HG03521 (cell line): Measurements from ENCODE around the gene SLC29A3.
A peak's percentile ranks its signal among the peaks of the same experiment; 100 is the strongest.

Experiments used
- ATAC-seq: cut with Tn5 transposase; IDR thresholded peaks from one replicate; pipeline ENCODE4 v1.9.1; 2021; ENCODE audit warnings: mild to moderate bottlenecking, moderate library complexity; ENCODE audit not compliant: unreplicated experiment

SLC29A3 gene

DNA sequence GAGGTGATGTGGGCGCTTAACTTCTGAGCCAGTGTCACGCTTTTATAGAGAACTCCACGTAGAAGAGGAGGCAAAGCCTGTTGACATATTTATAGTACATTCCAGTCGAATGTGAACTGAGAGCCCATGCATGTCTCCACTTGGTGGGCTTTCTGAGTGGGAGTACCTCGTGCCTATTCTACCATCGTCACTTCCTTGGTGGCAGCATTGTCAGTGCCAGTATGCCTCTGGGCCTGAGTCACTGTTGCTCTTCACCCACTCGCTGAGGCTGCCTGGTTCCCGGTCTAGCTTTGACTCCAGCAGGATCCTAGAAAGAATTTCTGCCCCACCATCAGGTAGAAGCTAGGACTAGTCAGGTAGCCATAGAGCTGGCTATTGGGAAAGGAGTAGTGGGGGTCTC, 47.6 kb downstream of the SLC29A3 start:
- ATAC-seq = no peak

DNA sequence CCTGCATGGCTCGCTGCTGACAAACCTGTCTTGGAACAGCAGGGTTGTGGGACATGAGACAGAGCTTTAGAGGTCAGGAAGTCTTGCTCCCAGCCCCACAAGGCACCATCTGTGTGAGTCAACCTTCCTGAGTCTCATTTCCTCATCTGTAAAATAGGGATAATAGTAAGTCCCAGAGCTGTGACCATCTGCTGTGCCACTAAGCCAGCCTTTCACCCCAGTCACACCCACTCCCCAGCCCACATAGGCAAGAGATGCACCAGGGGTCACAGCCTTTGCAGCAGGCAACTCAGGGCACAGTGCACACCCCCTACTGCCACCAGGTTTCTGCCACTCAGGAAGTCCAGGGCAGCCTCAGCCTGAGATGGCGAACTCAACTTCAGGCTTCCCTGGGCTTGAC, 48.2 kb downstream of the SLC29A3 start:
- no peak for ATAC-seq

DNA sequence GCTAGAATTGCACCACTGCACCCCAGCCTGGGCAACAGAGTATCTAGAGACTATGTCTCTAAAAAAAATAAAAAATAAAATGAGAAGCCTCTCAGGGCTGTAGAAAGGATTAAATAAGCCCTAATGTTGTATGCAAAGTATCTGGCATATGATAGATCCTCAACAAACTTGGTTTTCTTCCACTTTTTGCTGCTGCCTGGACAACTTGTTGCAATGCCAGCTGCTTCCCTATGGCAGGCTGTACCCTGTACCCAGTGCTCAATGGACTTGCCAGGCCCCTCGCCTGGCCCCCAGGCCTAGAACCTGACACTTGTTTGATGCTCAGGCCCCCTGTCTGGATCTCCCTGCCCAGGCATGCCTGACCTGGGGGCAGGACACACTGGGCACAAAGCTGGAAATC, 49.1 kb downstream of the SLC29A3 start:
- no peak for ATAC-seq

DNA sequence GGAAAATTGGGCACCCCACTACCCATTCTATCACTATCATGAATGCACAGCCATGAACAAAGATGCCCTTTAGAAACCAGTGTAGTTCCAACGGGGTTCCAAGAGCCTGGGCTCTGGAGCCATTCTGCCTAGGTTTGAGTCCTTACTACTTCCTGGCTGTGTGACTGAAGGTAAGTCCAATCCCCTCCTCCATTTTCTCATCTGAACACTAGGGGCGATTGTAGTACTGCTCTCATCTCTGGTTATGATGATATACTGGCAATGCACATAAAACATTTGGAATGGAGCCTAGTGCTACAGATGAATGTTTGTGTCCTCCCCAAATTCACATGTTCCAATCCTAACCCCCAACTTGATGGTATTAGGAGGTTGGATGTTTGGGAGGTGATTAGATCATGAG, 49.6 kb downstream of the SLC29A3 start:
- no peak for ATAC-seq

DNA sequence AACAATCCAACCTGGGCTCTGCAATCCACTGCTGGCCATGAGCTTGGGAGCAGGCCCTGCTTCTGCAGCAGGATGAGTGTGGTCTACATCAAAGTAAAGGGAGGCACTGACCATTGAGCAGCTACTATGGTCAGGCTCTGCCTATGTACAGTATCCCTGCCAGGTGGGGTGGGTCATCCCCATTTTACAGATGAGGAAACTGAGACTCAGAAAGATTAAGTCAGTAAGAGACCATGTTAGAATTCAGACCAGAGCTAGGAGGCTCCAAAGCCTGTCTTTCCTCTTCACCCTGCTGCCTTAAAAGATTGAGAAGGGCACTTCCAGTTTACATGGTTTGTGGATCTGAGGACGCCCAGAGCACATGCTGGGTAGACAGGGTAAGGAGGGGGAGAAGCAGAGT, 50.5 kb downstream of the SLC29A3 start:
- ATAC-seq = no peak

DNA sequence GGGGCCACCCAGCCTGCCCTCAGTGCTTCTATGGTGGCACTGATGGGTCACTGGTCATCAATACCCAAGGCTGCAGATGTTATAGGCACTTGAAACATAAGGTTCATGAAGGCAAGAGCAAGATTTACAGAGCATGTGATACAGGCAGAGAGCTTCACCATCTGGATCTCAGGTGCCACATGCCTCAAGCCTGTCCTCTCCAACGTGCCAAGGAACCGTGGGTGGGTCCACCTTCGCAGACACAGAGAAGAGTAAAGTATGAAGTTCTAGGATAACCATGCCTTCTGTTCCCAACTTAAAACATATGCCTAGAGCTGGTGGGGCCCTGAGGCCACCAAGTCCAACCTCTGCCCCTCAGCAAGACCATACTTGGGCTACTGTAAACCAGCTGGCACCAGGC, 51.0 kb downstream of the SLC29A3 start:
- ATAC-seq = no peak

DNA sequence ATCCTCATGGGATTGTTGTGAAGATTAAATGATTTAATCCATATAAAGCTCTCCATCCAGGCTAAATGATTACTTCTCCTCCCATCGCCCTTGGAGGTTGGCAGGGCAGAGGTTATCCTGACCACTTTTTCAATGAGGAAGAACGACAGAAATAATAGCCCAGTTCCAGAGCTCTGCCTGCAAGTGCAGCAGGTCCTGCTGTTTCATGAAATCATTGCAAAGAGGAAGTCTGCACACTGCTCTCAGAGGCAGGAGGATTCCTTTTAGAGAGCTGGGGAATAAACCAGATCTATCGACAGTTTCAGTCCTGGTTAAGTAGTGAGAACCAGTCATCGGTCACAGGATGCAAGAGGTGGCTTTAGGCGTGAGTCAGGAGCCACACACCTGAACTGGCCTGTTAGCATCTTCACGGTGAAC, 52.7 kb downstream of the SLC29A3 start:
- ATAC-seq = no peak

DNA sequence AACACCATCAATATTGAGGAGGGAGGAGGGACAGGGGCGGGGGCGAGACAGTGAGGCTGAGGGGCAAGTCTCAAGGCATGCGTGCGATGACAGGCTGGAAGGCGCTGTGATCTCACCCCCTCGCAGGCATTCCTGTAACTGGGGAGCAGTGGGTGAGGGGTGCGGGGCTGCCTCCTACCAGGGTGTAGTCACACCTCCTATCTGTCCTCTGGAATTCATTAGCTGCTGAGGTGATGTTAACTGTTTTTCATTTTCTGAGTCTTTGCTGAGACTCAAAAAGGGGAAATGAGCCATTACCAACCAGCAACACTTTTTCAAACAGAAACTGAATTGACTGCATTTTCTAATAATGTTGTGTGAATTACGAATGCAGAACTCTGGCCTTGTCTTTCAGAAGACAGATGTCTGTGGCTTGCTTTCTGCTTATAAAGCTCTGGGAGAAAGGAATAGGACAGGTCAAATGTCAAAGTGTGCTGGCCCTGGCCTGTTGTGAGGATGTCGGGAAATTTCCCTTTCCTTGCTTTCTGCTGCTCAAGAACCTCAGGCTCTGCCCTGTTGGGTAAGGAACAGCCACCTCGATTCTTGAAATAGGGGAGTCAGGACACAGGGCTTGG, 53.9 kb downstream of the SLC29A3 start:
- peak; percentile 46 for ATAC-seq

DNA sequence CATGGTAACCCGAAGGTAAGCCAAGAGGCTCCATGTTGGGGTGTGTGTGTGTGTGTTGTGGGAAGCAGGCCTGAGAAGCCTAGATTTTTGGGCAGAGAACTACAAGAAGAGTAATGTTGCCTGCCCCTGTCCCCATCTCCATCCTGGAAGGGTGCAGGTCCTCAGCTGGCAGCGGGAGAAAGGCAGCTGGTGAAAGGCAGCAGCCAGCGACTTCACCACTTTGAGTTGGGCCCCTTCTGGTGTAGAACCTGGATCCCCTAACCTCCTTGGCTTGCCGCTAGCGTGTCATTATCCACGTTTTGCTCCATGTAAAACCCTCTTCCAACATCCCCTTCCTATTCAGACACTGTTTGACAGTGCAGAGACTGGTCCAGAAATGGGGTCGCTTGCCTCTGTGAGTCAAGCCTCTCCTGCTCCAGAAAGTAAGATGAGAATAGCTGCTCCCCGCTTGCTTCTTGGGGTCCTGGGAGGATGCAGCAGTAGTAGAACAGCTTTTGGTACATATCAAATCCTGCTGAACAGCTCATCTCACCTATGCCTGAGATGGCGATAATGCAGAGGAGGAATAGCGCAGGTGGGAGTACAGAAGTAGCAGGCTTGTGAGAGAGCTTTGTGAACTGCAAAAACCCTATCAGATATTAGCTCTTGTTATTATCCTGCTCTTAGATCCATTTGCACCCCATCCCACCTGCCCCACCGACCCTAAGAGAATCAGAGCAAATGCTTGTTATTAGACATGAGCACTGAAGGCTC, 55.6 kb downstream of the SLC29A3 start:
- no peak for ATAC-seq

DNA sequence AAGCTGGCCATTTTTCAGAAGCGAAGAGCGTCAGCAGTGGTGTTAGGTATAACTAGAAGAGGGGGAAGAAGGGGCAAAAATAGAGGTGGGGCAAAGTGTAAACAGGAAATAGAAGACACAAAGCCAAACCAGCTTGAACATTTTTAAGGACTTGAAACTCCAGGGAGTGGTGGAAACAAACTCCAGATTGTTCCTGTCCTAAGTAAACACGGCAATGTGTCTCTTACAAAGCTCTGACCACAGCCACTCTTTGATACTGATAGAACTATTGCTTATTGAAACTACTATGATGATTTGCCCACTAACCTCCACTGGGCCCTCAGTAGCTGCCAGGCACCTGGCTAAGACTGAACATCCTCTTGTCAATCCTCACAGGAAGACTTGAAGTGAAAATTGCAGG, 56.9 kb downstream of the SLC29A3 start:
- no peak for ATAC-seq

DNA sequence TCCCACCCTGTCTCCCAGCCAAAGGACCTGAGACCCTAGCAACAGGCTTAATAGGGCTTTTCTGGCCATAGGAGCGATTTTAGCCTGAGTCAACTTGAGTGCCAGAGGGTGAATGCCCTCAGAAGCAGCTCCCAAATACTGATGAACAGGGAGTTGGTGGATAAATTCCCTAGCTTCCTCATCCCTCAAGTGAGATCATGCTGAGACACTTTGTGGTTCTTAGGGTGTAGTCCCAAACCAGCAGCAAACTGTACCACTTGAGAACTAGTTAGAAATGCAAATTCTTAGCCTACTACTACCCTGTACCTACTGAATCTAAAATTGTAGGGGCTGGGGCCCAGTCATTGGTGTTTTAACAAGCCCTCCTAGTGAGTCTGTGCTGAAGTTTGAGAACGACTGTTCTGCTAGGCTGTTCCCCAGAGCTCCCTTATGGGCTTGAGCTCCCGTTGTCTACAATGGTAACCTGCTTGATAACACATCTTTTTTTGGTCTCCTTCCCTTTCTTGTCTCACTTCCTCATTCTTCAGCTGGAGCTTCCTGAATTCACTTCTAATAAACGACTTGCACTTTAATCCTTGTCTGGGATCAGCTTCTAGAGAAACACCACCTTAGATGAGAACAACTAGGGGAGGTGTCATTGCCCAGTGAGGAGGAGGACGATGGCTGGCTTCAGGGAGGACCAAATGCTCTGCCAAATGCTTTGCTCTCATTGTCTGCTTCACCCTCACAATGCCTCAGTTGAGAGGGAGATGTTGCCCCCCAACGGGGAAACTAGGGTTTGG, 59.5 kb downstream of the SLC29A3 start:
- no peak for ATAC-seq

DNA sequence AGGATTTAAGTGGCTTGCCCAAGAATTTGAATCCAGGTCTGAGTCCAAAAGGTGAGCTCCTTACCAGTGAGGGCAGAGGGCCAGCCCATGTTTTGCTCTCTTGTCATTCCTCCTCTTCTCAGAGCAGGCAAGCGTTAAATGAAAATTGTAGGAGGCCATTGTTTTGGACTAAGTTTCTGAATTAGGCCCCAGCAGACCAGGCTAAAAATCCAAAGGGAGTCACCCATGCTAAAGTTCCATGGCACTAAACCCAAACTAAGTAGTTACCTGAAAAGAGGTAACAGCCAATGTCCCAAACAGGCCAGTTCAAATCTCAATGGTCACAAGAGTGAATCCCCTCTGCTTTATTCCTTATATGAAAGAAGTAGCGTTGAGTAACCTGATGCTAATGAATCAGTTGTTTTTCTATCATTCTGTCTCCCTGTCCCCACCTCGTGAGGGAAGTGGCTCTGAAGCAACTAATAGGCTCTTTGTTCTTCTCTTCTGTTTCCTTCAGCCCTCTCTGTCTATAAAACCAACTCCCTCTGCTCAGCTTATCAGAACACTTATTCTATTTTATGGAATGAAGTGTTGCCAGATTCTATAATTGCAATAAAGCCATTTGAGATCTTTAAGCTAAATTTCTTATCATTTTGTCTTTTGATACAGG, 60.2 kb downstream of the SLC29A3 start:
- no peak for ATAC-seq

DNA sequence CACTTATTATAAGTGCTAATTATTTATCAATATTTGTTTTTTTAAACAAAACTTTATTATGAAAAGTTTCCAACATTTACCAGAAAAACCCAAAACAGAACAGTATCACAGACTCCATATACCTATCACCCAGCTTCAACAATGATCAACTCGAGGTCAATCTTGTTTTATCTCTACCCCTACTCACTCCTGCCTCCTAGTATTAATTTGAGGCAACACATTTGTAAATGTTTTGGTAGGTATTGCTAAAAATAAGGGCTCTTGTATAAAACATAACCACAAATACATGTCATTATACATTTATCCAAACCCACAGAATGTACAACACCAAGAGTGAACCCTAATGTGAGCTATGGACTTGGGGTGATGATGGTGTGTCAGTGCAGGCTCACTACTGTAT, 61.8 kb downstream of the SLC29A3 start:
- no peak for ATAC-seq

DNA sequence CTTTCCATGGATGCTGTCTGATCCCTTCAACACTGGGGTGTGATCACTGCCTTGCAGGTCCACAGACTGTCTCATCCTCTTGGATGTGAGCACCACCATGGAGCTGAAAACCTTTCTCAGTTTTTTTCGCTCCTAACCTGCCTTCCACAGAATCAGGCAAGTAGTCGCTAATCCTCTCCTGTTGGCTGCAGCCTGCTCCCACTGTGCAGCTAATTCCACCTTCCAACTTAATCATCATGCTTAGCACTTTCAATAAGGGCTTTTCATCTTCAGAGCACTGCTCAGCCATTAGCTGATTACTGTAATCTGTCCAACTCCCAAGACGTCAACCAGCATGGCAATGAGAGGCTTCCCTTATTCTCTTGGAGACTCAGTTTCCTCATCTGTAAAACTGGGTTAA, 62.6 kb downstream of the SLC29A3 start:
- ATAC-seq = no peak

DNA sequence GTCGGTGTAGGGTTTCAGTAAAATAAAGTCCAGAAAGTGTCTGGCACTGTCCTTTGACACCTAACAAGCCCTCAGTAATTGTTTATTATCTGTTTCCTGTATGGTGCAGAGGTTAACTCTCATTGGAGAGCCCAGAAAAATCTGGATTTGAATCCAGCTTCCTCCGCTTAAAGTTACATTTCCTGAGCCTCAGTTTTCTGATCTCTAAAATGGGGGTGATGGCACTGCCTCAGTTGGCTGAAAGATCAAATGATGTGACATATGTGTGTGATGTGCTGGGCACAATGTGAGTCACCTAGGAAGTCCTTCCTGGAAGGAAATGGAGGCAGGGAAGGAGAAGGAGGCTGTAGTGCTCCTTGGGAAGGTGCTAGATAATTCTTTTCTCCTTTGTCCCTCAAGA, 63.0 kb downstream of the SLC29A3 start:
- ATAC-seq = no peak

DNA sequence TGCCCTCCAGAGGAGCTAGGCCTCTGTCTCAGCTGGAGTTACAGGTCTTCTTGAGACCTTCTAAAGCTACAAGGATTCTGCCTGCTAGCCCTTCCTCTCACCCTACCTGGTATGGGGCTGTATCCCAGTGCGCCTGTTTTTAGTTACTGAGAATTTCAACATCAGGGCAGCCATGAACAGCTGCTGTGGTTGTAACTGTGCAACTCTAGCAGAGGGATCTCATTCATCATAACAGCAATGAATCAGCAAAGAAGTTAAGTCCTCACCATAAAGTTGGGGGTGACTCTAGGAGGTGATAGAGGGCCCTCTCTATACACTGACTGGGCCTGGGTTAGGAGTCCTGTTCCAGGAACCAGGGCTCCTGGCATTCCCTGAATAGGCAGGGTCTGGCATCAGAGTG, 63.7 kb downstream of the SLC29A3 start:
- no peak for ATAC-seq

DNA sequence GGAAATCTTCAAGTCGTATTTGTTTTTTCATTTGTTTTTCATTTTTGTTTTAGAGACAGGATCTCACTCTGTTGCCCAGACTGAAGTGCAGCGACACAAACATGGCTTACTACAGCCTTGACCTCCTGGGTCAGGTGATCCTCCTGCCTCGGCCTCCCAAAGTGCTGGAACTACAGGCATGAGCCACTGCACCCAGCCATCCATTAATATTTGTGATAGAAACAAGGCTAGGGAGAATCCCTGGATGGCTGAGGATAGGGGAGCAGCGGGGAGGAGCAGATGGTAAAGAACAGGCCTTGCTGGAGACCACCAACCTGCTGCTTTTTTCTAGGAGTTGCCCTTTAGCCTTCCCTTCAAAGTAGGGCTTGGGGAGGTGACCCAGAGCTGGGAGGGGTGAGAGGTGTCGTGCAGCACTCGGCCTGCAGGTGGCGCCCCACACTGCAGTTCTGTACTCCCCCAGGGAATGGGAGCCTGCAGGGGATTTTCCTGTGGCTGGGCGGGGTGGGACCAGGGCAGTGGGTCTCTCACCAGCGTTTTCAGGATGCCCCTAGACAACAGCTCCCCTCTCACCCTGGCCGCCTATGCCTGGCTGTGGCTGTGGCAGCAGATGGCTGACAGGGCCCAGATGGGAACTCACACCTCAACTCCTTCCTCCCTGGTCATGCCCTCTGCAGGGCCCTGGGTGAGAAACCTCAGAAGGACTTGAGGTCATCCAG, 65.1 kb downstream of the SLC29A3 start:
- no peak for ATAC-seq

DNA sequence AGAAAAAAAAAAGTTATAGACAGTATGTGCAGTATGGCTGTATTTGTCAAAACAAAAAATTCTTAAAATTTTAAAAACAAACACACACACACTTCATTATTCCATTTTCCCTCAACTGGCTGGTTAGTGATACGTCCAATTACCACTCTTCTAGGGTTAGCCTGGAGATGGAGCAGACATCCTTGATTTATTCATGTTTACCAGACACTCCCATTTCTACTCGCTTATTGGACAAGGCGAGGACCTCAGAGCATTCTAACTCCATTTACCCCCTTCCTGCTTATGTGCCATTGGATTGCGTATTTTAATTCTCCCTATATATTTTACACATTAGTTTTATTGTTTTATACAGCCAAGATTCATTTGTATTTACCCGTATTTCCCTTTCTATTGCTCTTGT, 69.1 kb downstream of the SLC29A3 start:
- no peak for ATAC-seq

DNA sequence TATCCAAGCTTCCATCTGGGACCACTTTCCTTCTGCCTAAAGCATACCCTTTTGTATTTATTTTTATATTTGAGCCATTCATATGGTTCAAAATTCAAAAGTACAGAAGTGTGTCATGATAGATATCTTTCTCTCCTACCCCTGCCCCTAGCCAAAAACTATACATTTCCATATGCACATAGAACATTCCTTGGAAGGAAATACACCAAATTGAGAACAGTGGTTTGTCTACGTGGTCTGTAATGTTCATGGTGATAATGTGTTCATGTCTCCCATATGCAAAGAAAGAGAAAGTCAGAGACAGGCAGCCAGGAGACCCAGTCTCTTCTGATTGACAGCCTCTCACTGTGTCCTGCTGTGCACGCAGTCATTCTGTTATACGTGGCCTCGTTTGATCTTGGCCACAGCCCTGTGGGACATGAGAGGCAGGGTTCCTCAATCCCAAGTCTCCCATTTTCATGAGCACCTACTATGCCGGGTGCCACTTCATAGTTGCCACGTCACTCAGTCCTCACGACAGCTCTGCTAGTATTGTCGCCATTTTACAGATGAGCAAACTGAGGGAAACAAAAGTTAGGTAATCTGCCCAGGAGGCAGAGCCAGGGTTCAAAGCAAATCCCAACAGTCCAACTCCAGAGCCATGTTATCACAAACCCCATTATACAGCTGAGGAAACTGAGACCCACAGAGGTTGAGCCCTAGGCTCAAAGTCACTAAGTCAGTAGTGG, 69.7 kb downstream of the SLC29A3 start:
- ATAC-seq = no peak

DNA sequence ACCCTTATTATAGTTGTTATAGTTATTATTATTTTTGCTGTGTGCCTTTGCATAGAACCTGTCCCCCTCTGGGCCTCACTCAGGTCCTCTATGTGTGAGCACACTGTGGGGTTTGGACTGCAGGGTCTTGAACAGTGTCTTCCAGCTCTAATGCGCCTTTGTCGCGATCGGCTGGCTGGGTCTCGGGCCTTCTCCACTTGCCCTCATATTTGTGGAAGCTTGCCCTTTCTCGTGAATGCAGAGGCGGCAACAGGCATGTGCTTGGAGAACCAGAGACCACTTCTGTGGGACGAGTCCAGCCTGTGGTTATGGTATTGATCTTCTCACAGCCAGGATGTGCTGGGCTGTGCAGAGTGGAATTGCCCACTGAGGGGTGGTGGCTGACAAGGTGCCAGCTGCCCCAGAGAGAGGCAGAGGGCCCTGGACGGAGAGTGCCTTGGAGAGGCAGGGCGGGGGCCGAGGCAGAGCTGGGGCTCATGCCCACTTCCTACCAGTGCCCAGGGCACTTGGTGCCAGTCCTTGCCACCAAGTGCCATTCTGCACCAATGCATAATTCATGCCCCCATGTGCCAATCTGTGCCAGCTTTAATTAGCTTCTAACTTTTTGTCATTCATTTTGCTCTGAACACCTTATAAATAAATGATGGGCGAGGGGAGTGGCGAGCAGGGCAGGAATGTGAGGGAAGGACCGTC, 70.9 kb downstream of the SLC29A3 start:
- no peak for ATAC-seq
